ENCODE measurements around the gene ATP8B1. TPM values are rescaled to one million over a fixed set of nuclear protein-coding genes. Genes with fewer than 3 reads are reported as not detected.
"Not testable (repeated sequence)": the region's sequence is repeated elsewhere in the genome, so short reads cannot be mapped to it uniquely, and the experiment has no call there.

ATP8B1 gene
- polyA plus RNA-seq, 1 donor: 3.5 TPM

DNA sequence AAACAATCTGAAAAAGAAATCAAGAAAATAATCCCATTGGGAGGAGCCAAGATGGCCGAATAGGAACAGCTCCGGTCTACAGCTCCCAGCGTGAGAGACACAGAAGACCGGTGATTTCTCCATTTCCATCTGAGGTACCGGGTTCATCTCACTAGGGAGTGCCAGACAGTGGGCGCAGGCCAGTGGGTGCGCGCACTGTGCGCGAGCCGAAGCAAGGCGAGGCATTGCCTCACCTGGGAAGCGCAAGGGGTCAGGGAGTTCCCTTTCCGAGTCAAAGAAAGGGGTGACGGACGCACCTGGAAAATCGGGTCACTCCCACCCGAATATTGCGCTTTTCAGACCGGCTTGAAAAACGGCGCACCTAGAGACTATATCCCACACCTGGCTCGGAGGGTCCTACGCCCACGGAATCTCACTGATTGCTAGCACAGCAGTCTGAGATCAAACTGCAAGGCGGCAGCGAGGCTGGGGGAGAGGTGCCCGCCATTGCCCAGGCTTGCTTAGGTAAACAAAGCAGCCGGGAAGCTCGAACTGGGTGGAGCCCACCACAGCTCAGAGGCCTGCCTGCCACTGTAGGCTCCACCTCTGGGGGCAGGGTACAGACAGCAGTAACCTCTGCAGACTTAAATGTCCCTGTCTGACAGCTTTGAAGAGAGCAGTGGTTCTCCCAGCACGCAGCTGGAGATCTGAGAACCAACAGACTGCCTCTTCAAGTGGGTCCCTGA, 83.7 kb downstream of the ATP8B1 start:
- not testable (repeated sequence) for DNase-seq (ENCODE audit: low read depth)

DNA sequence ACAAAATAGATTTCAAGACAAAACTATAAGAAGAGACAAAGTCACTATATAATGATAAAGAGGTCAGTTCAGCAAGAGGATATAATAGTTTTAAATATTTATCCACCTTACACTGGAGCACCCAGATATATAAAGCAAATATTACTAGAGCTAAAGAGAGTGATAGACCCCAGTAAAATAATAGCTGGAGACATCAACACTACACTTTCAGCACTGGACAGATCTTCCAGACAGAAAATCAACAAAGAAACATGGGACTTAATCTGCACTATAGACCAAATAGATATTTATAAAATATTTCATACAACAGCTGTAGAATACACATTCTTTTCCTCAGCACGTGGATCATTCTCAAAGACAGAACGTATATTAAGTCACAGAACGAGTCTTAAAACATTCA, 86.6 kb downstream of the ATP8B1 start:
- DNase-seq (ENCODE audit: low read depth): no peak

DNA sequence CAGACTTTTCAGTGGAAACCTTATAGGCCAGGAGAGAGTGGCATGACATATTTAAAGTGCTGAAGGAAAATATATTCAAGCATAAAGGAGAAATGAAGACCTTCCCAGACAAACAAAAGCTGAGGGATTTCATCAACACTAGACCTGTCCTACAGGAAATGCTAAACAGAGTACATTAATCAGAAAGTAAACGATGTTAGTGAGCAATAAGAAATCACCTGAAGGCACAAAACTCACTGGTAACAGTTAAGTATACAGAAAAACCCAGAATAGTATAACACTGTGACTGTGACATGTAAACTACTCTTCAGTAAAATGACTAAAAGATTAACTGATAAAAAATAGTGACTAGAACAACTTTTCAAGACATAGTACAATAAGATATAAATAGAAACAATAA, 87.4 kb downstream of the ATP8B1 start:
- DNase-seq (ENCODE audit: low read depth): no peak

DNA sequence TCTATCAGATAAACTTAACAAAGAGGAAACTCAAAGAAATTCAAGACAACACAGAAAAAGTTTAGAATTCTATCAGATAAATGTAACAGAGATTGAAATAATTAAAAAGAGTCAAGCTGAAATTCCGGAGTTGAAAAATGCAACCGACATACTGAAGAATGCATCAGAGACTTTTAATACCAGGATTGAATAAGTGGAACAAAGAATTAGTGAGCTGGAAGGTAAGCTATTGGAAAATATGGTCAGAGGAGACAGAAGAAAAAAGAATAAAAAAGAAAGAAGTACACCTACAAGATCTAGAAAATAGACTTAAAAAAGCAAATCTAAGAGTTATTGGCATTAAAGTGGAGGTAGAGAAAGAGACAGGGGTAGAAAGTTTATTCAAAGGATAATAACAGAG, 88.0 kb downstream of the ATP8B1 start:
- DNase-seq (ENCODE audit: low read depth): no peak

DNA sequence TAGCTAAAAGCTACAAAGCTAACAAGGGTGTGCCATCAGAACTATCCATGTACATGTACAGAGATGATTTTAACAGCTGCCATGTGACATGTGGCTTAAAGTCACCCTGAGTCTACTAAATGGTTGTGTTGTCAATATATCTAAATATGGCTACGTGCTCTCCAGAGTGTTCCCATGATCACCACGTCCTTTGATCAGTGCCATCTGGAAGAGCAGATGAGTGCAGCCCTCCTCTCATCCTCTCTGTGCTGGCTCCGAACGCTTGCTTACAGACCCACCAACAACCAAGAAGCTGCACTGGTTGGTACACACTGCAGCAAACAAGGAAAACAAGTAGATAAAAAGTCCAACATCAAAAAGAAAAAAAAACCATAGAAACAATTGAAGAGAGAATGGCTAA, 92.9 kb downstream of the ATP8B1 start:
- no peak for DNase-seq (ENCODE audit: low read depth)

DNA sequence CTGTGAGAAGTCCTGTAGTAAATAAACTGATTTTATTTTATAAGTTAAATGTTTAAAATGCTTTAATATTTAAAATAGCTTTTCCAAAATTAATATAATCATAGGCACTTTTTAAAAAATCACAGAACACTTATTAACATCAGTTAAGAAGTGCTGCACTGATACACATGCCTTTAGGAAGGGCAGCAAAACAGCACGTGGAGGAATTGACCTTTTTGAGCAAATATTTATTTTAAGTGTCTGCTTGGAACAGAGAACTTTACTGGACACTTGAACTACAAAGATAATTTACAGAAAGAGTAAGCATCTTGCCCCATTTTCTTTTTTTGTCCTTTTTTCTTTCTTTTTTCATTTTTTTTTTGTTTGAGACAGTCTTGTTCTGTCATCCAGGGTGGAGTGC, 93.8 kb downstream of the ATP8B1 start:
- DNase-seq (ENCODE audit: low read depth): no peak

DNA sequence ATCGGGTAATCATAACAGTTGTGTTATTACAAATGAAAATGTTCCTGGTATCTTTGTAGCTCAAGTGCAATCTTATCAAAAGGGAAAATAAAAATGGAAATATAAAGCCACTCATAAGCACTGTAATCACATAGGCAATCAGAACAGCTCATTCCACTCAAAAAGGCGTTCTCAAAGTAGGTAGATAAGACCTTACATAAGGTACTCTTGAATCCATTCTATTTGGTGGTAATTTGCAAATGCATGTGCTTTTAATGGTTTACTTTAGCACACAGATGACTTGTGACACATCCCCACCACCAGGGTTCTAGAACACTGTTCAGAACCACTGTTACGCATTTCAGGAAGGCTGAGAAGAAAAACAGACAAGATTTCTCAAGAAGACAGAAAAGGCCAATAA, 94.8 kb downstream of the ATP8B1 start:
- no peak for DNase-seq (ENCODE audit: low read depth)

DNA sequence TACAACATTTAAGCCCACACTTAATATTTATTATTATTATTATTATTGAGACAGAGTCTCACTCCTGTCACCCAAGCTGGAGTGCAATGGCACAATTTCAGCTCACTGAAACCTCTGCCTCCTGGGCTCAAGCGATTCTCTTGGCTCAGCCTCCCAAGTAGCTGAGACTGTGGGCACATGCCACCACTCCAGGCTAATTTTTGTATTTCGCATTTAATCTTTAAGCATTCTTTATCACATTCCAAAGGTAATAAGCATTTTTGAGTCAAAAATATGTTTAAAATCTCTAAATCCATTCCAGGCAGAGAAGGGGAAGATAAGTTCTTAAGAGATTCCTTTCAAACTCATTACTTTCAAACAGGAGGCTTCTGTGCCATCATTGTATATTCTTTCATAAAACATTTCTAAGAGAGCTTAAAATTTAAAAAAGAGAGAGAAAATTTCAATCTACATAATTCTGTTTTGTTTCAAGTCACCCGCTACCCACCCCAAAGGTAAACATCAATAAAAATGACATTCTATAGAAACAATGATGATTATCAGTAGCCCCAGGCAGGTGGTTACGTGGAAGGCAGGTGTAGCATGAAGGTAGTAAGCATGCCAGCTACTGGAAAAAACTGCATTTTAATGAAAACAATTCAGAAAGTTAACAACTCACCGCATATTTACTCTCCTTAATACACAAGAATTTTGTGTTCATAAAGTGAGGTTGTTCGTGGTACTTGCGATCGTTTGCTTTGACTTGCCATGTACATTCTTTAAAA, 97.1 kb downstream of the ATP8B1 start:
- DNase-seq (ENCODE audit: low read depth): no peak

DNA sequence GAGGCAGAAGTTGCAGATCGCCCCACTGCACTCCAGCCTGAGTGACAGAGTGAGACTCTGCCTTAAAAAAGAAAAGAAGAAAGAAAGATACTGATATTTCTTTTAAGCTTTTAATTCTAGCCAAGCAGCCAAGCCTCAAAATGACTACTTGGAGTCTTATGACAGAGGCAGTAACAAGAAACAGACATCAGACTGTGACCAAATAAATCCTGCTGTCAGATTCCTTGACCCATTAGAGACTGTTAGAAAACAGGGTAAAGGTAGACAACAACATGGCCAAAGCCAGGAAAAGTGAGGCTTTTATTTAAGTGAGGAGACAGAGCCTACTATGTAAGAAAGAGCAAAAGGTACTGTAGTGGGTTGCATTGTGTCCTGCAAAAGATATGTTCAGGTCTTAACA, 98.1 kb downstream of the ATP8B1 start:
- DNase-seq (ENCODE audit: low read depth): no peak

DNA sequence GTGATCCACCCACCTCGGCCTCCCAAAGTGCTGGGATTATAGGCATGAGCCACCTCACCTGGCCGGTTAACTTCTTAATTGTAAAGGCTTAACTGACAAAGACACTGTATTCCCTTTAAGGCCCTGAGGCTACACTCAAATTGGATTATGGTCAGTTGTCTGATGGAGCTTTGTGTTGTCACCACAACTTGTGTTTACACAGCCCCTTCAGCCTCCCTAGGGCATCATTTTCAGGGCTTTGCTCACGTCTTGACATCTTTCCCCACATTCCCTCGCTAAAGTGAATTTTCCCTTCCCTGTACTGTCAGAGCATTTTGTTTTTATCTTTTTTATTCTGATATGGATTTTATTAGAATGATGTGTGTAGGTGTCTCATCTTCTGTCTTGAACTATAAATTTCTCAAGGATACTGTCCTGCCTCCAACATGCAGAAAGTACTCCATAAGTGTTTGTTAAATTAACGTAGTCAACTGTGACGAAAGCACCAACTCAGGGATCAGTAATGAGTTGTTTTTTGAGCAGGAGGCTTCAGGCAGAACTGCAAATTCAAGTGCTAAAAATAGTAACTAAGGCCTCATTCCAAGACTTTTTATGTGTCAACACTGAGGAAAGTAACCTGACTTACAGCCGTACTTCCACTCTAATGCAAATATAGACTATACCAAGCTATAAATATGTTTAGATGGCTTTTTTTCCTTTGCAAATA, 104.4 kb downstream of the ATP8B1 start:
- no peak for DNase-seq (ENCODE audit: low read depth)

DNA sequence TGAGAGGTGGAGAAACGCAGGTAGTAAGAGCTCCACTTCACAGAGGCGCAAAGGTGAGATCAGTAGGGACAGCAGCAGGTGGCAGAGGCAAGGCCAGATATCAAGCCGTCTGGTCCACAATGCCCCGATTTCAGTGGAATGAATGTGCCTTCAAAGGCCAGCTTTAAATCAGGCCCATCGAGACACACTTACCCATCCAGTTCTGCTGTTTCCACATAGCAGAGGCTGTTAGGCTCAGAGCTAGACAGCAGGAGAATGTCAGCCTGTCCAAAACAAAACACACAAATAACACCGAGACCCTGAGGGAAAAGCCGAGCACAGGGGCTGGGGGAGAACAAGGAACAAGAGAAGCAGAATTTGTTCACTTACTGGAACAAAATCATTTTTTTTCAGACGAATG, 105.7 kb downstream of the ATP8B1 start:
- DNase-seq (ENCODE audit: low read depth): no peak

DNA sequence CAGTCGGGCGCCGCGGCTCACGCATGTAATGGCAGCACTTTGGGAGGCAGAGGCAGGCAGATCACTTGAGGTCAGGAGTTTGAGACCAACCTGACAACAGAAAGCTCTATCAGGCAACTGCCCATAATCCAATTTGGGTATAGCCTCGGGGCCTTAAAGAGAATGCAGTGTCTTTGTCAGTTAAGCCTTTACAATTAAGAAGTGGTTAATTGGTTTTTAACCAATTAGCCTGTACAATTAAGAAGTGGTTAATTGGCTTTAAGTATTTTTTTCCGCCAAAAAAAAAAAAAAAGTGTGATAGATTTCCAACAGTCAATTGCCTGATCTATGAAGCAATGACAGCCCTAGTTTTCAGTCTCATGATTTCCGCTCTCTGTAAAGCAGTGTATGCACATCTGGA, 106.8 kb downstream of the ATP8B1 start:
- no peak for DNase-seq (ENCODE audit: low read depth)

DNA sequence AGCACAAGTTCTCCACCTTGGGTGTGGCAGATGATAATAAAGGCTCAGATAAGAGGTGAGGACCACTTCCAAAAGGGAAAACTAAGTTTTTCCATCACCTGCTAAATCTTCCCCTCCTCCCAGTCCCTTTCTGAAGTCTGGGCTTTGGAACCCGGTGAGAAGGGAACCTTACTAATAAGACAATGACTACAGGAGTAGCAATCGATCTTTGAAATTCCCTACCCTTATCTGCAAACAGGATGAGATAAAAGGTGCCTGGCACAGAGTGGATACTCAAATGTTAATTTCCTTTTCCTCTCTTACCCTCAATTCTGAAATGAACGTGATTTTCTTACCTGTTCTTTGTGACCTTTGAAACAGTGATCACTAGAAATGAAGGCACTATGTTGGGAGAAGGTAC, 111.8 kb downstream of the ATP8B1 start:
- DNase-seq (ENCODE audit: low read depth): no peak

DNA sequence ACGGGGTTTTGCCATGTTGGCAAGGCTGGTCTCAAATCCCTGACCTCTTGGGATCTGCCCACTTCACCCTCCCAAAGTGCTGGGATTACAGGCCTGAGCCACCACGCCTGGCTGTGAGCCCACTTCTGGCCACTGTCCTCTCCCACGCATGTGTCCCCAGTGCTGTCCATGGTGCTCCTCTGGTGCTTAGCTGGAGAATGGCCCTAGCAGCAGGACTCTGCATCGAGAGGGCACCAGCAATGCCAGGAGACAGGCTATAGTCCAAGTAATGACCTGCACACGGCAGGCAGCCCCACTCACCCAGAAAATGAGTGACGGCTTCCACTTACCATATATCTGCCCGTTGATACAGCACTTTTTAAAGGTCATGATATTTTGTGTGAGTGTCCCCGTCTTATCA, 115.1 kb downstream of the ATP8B1 start:
- no peak for DNase-seq (ENCODE audit: low read depth)

DNA sequence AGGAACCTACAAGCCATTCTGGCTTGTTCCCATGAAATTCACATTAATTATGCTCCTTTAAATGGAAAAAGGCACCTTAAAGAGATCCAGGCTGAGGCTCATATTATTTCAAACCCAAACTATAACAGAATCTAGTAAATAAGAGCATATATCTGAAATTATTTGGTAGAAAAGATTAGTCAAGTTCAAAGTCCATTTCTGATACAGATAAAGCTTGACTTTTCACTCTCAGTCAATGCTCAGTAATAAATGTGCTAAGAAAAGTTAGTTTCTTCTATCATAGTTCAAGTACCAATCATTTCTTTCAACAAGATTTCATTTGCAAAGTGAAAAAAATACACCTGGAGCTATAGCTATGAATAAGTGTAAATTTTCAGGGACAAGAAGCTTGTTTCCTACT, 119.6 kb downstream of the ATP8B1 start:
- no peak for DNase-seq (ENCODE audit: low read depth)

DNA sequence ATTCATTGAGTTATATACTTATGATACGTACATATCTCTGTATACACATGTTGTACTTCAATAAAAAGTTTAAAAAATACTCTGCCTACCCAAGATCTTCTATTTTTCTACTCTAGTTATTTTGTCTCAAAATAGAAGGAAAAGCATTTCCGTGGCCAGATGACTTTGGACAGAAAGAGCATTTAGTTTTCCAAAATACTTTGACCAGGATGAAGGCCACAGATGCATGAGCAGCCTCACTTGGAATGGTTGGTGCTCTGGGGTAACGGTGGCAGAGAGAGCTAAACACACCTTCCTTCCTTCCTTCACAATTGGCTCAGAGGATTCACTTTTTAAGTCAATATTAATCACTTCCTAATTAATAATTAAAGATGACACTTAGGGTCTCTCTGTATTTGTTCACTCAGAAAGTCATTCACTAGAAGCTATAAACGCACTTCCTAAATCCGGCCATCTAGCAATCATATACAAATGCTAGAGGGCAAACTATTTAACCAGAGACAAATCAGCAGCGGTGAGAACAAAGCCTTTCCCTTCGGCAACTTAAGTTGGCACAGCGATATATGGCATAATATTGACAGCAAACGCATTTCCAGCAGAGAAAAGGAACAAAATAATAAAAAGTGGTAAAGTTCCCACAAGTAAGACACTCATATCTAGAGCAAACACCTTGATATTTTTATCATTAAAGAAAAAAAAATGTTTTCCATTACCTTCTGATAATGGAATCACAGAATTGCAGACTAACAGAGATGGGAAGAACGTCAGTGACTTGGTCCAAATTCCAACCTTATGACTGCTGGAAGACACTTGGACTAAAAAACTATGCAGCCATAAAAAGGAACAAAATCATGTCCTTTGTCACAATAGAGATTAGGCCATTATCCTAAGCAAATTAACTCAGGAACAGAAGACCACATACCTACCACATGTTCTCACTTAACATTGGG, 125.6 kb downstream of the ATP8B1 start:
- DNase-seq (ENCODE audit: low read depth): no peak

DNA sequence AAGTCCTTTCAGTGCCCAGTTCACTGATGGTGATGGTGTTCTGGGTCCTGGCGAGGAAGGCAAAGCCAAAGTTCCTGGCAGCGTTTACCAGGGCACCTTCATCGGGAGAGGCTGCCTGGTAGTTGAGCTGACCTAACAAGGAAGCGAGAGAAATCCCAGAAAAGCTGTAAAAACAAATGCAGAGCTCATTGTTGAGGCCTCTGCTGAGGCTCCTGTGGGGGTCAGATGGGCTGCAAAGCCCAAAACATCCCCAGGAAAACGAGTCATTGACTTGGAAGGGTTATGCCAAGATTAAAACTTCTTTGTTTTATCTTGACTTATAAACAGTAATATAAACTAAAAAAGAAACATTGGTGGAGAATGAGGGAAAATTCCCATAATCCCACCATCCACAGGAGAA, 128.2 kb downstream of the ATP8B1 start:
- no peak for DNase-seq (ENCODE audit: low read depth)

DNA sequence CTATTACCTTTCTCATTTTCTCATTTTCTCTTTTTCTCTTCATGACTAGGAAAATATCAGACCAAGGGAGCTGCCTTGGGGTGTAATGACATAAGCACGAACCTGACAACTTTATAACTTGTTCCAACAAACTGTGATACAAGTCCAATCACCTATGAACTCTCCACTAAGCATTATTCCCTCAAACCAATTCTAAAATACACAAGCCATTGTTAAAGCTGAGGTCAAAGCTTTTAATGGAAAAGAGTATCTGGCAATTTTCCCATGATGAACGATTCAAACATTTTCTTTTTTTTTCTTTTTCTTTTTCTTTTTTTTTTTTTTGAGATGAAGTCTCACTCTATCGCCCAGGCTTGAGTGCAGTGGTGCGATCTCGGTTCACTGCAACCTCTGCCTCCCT, 133.1 kb downstream of the ATP8B1 start:
- DNase-seq (ENCODE audit: low read depth): no peak

DNA sequence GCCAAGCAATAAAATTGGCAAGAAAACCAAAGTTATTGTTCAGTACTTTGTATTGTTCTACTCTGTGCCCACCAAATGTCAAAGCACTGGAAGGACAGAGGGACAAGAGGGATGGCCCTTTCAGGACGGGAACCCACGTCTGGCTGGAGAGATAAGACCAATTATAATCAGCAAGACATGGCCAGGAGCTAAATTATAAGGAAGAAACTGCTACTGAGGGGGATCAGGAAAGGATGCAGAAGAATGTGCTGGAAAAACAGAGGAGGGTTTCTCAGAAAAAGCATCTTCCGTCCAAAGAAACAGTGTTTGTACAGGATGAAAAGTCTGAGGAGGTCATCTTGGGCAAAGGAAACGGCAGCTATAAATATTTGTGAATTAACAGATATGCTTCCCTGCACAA, 135.1 kb downstream of the ATP8B1 start:
- DNase-seq (ENCODE audit: low read depth): no peak

DNA sequence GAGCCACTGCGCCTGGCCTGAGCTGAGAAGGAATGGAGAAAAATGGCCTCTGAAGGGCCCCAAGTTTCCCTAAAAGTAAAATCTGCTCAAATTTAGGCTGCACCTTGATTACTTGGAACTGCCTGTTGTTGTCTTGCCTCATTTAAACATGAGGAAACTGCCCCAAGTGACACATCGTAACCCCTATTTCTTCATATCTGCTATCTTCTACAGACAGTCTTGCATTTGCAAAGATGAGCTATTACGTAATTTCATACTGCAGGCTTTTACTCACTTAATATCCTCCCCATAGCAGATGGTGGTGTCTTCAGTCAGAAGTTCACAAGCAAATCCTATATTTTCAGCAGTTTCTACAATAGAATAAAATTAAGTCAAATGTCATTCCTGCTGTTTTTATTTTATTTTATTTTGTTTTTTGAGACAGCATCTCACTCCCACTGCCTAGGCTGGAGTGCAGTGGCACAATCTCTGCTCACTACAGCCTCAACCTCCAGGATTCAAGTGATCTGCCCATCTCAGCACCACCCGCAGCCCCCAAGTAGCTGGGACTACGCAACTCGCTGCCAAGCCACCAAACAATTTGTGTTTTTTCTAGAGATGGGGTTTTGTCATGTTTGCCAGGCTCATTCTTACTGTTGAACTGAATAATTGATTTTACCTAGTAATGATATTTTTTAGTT, 136.2 kb downstream of the ATP8B1 start:
- no peak for DNase-seq (ENCODE audit: low read depth)

DNA sequence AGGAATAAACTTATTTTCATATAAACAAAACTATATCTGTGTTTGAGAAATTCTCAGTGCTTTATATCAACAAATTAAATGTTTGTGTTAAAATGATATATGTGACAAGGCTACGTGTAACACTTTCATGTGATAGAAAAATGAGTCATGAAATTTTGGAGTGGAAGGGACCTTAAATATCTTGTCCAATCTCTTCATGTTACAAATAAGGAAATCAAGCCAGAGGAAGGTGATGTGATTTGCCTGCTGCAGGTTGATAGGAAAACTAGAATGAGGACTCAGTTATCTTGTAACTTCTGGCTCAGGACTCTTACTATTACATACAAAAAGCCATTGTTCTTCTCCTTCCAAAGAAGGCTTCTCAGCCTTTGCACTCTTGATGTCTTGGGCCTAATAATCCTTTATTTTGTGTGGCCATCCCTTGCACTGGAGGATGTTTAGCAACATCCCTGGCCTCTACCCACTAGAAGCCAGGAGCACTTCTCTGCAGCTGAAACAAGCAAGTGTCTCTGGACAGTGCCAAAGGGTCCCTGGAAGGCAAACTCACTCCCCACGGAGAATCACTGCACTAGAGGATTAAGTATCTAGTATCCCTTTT, 138.4 kb downstream of the ATP8B1 start:
- DNase-seq (ENCODE audit: low read depth): no peak
